OCI-LY1 (cell line): ENCODE data around the gene LSS.

Experiments
- H2AFZ ChIP-seq: fragments of 200-600 bp; sonication (generic), shearing (Covaris generic); 2 replicates; pipeline ENCODE4 v1.6.0; 2014; ENCODE audit warnings: antibody characterized with exemption, mild to moderate bottlenecking, low read length
- H3F3A ChIP-seq: fragments of 200-600 bp; sonication (generic), shearing (Covaris generic); 2 replicates; pipeline ENCODE4 v1.6.0; 2014; ENCODE audit warnings: mild to moderate bottlenecking, antibody characterized with exemption, low read length, moderate library complexity; ENCODE audit not compliant: insufficient read depth
- H3K27ac ChIP-seq: fragments of 200-600 bp; sonication (generic); 2 replicates; pipeline ENCODE4 v1.5.1; 2014; ENCODE audit warnings: low read length, mixed run types, mild to moderate bottlenecking, low read depth; ENCODE audit not compliant: poor library complexity, severe bottlenecking
- H3K27me3 ChIP-seq: fragments of 200-600 bp; sonication (generic); 2 replicates; pipeline ENCODE4 v1.6.0; 2014; ENCODE audit warnings: antibody characterized with exemption, mild to moderate bottlenecking, low read length, moderate library complexity; ENCODE audit not compliant: insufficient read depth
- H3K36me3 ChIP-seq: fragments of 200-600 bp; sonication (generic); 2 replicates; pipeline ENCODE4 v1.6.1; 2014; ENCODE audit warnings: mild to moderate bottlenecking, antibody characterized with exemption, low read length, moderate library complexity, mixed read lengths; ENCODE audit not compliant: insufficient read depth
- H3K4me1 ChIP-seq: fragments of 200-600 bp; sonication (generic); 2 replicates; pipeline ENCODE4 v1.5.1; 2014; ENCODE audit warnings: mild to moderate bottlenecking, low read length, moderate library complexity; ENCODE audit not compliant: insufficient read depth, severe bottlenecking
- H3K4me2 ChIP-seq: fragments of 200-600 bp; sonication (generic), shearing (Covaris generic); 2 replicates; pipeline ENCODE4 v1.6.1; 2014; ENCODE audit warnings: low read length
- H3K4me3 ChIP-seq: fragments of 200-600 bp; sonication (generic); 2 replicates; pipeline ENCODE4 v1.5.1; 2014; ENCODE audit warnings: low read length, low read depth, mild to moderate bottlenecking, mixed read lengths; ENCODE audit not compliant: poor library complexity, severe bottlenecking
- H3K79me2 ChIP-seq: fragments of 200-600 bp; shearing (Covaris generic); 2 replicates; pipeline ENCODE4 v1.6.1; 2016; ENCODE audit warnings: mixed run types, low read length, mixed read lengths; ENCODE audit not compliant: insufficient read depth
- H3K9ac ChIP-seq: fragments of 200-600 bp; sonication (generic), shearing (Covaris generic); 2 replicates; pipeline ENCODE4 v1.6.1; 2014; ENCODE audit warnings: mild to moderate bottlenecking, low read length, mixed read lengths
- H3K9me2 ChIP-seq: fragments of 200-600 bp; sonication (generic), shearing (Covaris generic); 2 replicates; pipeline ENCODE4 v1.6.1; 2014; ENCODE audit warnings: low read depth, mild to moderate bottlenecking, low read length, mixed read lengths
- H3K9me3 ChIP-seq: fragments of 200-600 bp; shearing (Covaris generic); 2 replicates; pipeline ENCODE4 v1.6.1; 2014; ENCODE audit warnings: low read length, mixed read lengths
- H4K20me1 ChIP-seq: fragments of 200-600 bp; sonication (generic), shearing (Covaris generic); 2 replicates; pipeline ENCODE4 v1.6.0; 2016; ENCODE audit warnings: mild to moderate bottlenecking, low read length; ENCODE audit not compliant: insufficient read depth
- EZH2 ChIP-seq: fragments of 200-600 bp; sonication (generic), shearing (Covaris generic); IDR thresholded peaks from 2 replicates; pipeline ENCODE4 v1.8.0; 2017; ENCODE audit warnings: borderline replicate concordance, mixed run types, mild to moderate bottlenecking, antibody characterized with exemption, low read length, moderate library complexity, mixed read lengths
- TF ChIP-seq, protein P1 (sequence below): fragments of 200-600 bp; sonication (generic), shearing (Covaris generic); IDR thresholded peaks from 2 replicates; pipeline ENCODE4 v1.5.1; 2017; ENCODE audit warnings: mild to moderate bottlenecking, antibody characterized with exemption, low read length, moderate library complexity, mixed read lengths

LSS gene

DNA sequence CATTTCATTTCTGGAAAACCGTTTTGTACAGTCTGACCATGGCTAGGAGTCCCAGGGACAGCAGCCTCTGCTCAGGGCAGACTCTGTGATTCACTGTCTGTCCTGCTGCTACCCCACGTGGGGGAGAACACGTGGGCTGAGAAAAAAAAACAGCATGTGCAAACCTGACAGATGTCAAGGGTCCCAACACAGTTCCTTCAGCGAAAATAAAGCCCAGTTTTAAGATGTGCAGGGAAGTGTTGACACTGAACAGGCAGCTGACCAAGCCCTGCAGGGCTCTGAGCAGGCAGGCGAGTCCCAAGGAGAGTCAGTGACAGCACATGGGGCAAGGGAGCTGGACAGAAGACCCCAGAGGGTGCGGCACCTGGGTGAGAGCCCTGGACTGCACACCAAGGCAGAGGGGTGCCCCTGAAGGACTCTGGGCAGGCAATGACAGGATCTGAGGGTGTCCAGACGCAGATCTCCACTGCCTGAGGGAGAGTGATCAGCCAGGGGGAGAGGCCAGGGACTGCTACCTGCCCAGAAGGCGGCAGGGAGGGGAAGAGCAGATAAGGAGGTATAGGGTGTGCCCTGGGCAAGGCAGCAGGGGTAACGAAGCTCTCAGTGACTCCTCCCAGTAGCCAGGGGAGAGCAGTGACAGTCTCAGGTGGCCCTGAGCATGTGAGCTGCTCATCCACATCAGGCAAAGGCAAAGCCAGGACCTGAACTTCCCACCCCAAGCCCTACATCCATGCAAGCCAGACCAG, 39.2 kb downstream of the LSS start:
- no peak overlapping the region for H2AFZ ChIP-seq
- no peak for TF ChIP-seq EZH2
- TF ChIP-seq, protein P1, sequence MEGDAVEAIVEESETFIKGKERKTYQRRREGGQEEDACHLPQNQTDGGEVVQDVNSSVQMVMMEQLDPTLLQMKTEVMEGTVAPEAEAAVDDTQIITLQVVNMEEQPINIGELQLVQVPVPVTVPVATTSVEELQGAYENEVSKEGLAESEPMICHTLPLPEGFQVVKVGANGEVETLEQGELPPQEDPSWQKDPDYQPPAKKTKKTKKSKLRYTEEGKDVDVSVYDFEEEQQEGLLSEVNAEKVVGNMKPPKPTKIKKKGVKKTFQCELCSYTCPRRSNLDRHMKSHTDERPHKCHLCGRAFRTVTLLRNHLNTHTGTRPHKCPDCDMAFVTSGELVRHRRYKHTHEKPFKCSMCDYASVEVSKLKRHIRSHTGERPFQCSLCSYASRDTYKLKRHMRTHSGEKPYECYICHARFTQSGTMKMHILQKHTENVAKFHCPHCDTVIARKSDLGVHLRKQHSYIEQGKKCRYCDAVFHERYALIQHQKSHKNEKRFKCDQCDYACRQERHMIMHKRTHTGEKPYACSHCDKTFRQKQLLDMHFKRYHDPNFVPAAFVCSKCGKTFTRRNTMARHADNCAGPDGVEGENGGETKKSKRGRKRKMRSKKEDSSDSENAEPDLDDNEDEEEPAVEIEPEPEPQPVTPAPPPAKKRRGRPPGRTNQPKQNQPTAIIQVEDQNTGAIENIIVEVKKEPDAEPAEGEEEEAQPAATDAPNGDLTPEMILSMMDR = no peak
- no peaks in the 10 kb centered on the region; the same call in 1 of the 2 replicates for H3F3A ChIP-seq
- no peaks in the 10 kb centered on the region for H3K79me2 ChIP-seq
- H3K4me1 ChIP-seq = peaks cover 30% of the 10 kb centered on the region
- no peaks in the 10 kb centered on the region for H3K9me3 ChIP-seq
- H3K9me2 ChIP-seq = no peaks in the 10 kb centered on the region
- H3K27me3 ChIP-seq = no peaks in the 10 kb centered on the region
- H3K9ac ChIP-seq = no peak overlapping the region
- no peak overlapping the region for H3K4me2 ChIP-seq
- H3K36me3 ChIP-seq = peaks cover 40% of the 10 kb centered on the region
- peak overlapping the region; percentile 40 for H3K27ac ChIP-seq
- H3K4me3 ChIP-seq = no peak overlapping the region
- H4K20me1 ChIP-seq = no peaks in the 10 kb centered on the region

- Histone ChIP-seq H2AFZ (no peak overlapping the region), H3K4me3 (no peak overlapping the region), H3K36me3 (peaks cover 31% of the 10 kb centered on the region), H3K9ac (no peak overlapping the region), H4K20me1 (no peaks in the 10 kb centered on the region), H3K9me3 (no peaks in the 10 kb centered on the region), H3K9me2 (no peaks in the 10 kb centered on the region), H3F3A (no peaks in the 10 kb centered on the region; the same call in 1 of the 2 replicates), H3K79me2 (no peaks in the 10 kb centered on the region), H3K27me3 (no peaks in the 10 kb centered on the region), H3K27ac (peak overlapping the region; percentile 40), H3K4me1 (peaks cover 30% of the 10 kb centered on the region), H3K4me2 (no peak overlapping the region)
- TF ChIP-seq, protein P1 = no peak
- no peak for TF ChIP-seq EZH2
Measured at GRCh38 chr21:46188226-46189212, 40.1 kb downstream of the LSS start.

- Histone ChIP-seq H4K20me1 (no peaks in the 10 kb centered on the region), H3K4me2 (no peak overlapping the region), H3K9me2 (no peaks in the 10 kb centered on the region), H3K27me3 (no peaks in the 10 kb centered on the region), H3K79me2 (no peaks in the 10 kb centered on the region), H3K9me3 (no peaks in the 10 kb centered on the region), H3K27ac (peak overlapping the region; percentile 40), H3K9ac (no peak overlapping the region), H3K4me1 (peaks cover 36% of the 10 kb centered on the region), H3K36me3 (peaks cover 28% of the 10 kb centered on the region), H3K4me3 (no peak overlapping the region), H2AFZ (no peak overlapping the region), H3F3A (no peaks in the 10 kb centered on the region; the same call in 1 of the 2 replicates)
- TF ChIP-seq, protein P1 = no peak
- no peak for TF ChIP-seq EZH2
Measured at GRCh38 chr21:46187814-46188213, 40.8 kb downstream of the LSS start.
